ENCODE measurements around the gene ATP23. TPM values are rescaled to one million over a fixed set of nuclear protein-coding genes. Genes with fewer than 3 reads are reported as not detected.

Gene ATP23
- total RNA-seq, 1 experiment from 2014 or later, result 11.2 TPM

DNA sequence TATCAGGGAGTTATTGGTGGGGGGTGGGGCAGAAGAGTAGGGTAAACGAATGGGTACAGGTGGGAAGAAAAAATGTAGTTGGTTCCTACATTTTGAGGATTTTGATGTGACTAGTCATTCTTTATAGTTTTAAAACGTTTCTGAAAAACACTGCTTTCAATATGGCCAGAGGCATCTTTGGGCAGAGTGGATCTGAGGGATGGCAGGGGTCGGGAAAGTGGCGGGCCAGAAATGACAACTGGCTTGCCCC, 527 bp upstream of the ATP23 start:
- peak overlapping the region; percentile 69 for H3K4me3 ChIP-seq
- no peaks in the 10 kb centered on the region for H3K27me3 ChIP-seq
- H3K36me3 ChIP-seq, result no peaks in the 10 kb centered on the region
- DNase-seq, result no peak
- H3K9me3 ChIP-seq, result no peaks in the 10 kb centered on the region

DNA sequence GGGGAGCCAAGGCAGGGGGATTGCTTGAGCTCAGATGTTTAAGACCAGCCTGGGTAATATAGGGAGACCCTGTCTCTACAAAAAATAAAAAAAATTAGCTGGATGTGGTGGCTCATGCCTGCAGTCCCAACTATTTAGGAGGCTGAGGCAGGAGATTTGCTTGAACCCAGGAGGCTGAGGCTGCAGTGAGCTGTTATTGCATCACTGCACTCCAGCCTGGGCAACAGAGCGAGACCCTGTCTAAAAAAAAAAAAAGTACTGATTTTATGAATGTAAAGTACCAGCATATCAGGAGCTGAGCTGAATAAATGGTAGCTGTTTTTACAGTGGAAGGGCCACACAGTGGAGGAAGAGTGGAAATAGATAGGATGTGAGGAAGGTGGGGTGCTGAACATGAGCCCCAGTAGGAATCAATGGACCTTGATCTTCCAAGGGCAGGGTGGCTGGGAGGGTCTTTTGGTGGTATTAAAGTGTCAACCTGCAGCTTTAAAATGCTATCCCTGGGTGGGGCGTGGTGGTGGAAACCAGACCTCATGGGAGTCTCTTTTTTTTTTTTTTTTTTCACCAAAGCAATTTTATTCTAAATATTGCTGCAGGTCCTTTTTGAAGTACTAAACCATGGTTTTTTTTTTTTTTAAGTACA, 2.2 kb downstream of the ATP23 start:
- Histone ChIP-seq H3K36me3 (no peaks in the 10 kb centered on the region), H3K27me3 (no peaks in the 10 kb centered on the region), H3K4me3 (no peak overlapping the region), H3K9me3 (no peaks in the 10 kb centered on the region)
- no peak for DNase-seq

DNA sequence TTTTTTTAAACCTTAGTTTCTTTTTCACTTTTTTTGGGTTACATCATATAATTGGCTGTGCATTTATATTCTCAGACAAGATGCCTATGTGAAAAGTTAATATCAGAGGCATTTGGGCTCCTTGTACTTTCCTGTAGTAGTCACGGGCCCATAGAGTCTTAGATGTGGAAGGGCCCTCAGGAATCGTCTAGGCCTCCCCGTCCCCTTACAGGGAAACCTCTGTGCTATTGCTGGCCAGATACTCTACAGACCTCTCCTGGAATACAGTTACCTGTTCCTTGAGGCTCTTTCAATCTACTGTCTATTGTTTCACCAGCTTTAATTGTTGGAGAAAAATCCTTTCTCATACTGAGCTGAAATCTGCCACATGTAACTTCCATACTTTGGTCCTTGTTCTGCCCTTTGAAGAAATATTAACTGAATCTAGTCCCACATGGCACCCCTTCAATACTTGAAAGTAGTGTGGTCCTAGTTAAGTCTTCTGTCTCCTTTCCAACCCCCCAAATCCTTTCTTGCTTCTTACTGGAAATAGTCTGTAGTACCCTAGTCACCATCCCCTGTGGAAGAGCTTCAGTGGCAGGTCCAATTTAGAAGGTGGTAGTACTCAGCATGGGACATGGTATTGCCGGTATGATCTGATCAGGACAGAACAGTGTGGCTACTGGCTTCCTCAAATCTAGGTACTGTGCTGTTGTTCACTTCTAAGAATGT, 3.1 kb downstream of the ATP23 start:
- Histone ChIP-seq H3K4me3 (no peak overlapping the region), H3K27me3 (no peaks in the 10 kb centered on the region), H3K36me3 (no peaks in the 10 kb centered on the region), H3K9me3 (no peaks in the 10 kb centered on the region)
- no peak for DNase-seq

DNA sequence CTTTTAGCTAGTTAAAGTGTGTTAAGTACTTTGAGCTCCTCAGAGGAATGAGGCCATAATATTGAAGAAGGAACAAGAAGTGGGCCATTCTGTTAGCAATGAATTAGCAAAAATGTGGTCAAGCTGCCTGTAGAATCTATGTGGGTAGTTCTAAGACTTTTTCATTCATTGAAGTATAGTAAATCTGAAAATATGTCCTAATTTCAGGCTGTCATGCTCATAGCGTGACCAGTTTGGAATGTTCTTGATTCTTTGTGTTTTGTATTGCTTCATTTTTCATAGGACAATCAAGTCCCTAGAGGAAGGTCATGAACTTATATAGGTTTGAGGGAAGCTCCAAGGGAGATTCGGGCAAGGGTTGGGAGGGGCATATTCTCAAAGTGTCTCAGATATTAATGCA, 11.4 kb downstream of the ATP23 start:
- Histone ChIP-seq H3K36me3 (peaks cover 7% of the 10 kb centered on the region), H3K27me3 (no peaks in the 10 kb centered on the region), H3K4me3 (no peak overlapping the region), H3K9me3 (0 out of 2 replicates have a peak, but pooled peaks cover 2% of the 10 kb centered on the region)
- DNase-seq, result no peak

DNA sequence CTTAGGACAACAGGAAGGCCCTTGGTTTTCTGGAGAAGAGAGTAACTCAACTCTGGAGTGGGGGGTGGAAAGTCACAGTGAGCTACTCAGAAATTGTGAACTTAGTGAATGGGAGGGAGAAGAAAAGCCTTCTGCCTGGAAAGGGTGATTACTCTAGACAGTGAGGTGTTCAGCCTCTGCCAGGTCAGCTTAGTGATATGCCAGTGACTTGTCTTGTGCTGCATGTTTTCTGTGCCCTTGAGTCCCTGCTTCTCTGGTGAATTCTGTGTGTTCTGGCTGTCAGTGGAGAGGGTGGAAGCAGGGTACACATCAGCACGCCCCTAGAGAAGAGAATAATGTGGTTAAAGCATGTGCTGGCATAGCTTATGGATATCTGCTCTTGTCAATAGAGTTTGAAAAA, 13.4 kb downstream of the ATP23 start:
- DNase-seq, result no peak
- Histone ChIP-seq H3K36me3 (peaks cover 10% of the 10 kb centered on the region), H3K4me3 (no peak overlapping the region), H3K9me3 (peaks cover 4% of the 10 kb centered on the region; the same call in 1 of the 2 replicates), H3K27me3 (no peaks in the 10 kb centered on the region)

DNA sequence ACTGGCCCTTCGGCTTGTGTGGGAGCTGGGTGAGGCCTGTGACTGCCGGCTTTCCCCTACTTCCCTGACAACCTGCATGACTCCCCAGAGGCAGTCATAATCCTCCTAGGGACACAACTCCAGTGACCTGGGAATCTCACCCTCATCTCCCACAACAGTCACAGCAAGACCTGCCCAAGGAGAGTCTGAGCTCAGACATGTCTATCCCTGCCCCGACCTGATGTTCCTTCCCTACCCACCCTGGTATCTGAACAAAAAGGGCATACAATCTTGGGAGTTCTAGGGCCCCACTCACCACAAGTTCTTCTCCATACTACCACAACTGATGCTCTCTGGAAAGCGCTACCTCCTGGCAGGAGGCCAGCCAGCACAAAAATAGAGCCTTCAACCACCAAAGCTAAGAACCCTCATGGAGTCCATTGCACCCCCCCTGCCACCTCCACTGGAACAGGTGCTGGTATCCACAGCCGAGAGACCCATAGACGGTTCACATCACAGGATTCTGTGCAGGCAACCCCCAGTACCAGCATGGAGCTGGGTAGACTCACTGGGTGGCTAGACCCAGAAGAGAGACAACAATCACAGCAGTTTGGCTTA, 16.8 kb downstream of the ATP23 start:
- DNase-seq, result no peak
- Histone ChIP-seq H3K27me3 (no peaks in the 10 kb centered on the region), H3K36me3 (peaks cover 10% of the 10 kb centered on the region), H3K9me3 (peaks cover 8% of the 10 kb centered on the region), H3K4me3 (no peak overlapping the region)

DNA sequence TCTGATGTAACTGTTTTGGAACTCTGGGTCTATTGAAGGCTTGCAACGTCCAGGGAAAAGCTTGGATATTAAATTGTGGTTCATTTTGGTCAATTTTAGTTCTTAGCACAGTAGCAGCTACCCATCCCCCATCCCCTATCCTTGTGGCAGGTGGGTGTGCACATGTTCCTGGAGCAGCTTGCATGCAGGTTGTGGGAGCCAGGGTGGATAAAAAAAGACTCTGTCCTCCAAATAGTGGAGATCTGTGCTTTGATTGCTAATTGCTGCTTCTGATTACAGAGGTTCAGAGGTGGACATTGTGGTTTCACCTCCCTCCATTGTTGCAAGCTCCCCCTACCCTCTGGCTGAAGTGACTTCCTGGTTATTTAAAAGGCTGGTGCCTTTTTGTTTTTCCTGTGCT, 23.1 kb downstream of the ATP23 start:
- Histone ChIP-seq H3K27me3 (no peaks in the 10 kb centered on the region), H3K4me3 (no peak overlapping the region), H3K36me3 (no peaks in the 10 kb centered on the region), H3K9me3 (peaks cover 11% of the 10 kb centered on the region)
- DNase-seq, result no peak

DNA sequence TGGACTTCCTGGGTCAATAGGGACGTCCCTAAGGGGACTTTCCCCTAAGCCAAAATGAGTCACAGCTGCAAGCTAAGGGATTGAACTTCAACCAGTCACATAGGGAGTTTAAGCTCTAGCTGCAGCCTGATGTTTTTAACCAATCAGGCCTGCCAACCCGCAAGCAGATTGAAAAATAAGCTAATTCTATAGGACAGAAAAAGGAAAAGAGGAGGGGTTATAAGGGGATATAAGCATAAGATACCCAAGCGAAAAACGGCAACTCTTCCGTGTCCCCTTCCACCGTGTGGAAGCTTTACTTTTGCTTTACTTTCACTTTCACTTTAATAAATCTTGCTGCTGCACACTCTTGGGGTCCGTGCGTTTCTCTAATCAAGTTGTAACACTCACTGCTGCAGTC, 24.4 kb downstream of the ATP23 start:
- no peak for DNase-seq
- Histone ChIP-seq H3K4me3 (no peak overlapping the region), H3K36me3 (no peaks in the 10 kb centered on the region), H3K9me3 (peaks cover 14% of the 10 kb centered on the region; the same call in 1 of the 2 replicates), H3K27me3 (no peaks in the 10 kb centered on the region)

DNA sequence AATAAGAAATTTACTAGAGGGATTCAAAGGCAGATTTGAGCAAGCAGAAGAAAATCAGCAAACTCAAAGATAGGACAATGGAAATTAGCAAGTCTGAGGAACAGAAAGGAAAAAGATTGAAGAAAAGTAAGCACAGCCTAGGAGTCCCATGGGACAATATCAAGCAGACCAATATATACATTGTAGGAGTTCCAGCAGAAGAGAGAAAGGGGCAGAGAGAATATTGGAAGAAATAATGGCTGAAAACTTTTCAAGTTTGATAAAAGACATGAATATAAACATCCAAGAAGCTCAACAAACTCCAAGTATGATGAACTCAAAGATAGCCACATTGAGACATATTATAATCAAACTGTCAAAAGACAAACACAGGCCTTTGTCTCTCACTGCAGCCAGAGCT, 25.2 kb downstream of the ATP23 start:
- Histone ChIP-seq H3K36me3 (no peaks in the 10 kb centered on the region), H3K27me3 (no peaks in the 10 kb centered on the region), H3K4me3 (no peak overlapping the region), H3K9me3 (peaks cover 12% of the 10 kb centered on the region; the same call in 1 of the 2 replicates)
- DNase-seq, result no peak

DNA sequence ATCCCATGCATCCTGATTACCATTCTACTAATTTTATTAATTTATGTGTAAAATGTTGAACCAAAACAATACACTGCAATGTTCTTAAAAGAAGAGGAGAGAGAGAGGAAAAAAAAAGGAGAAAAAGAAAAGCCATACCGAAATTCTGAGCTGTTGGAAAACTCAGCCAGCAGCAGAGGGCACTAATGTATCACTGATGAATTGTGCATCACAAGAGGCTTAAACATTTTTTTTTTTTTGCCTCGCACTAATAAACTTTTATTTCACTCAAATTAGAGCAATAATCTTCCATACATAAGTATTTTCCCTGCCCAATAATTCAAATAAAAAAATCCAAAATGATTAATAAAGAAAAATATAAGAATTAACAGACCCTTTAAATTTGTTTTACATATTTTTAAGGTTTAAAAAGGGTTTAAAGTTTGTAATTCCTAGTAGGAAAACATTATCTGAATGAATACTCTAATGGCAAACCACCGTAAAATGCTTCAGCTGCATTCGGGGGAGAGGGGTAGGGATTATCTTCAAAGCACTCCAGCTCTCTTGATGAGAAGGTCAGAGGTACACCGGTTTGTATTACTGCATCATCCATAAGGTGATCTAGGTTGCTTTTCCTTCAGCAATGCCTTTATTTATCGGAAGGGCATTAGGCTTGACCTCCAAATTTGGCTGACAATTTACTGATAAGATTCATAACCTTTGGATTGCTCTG, 41.9 kb downstream of the ATP23 start:
- H3K9me3 ChIP-seq, result no peaks in the 10 kb centered on the region; the same call in 1 of the 2 replicates
- H3K27me3 ChIP-seq, result no peaks in the 10 kb centered on the region
- H3K36me3 ChIP-seq, result no peaks in the 10 kb centered on the region
- no peak overlapping the region for H3K4me3 ChIP-seq
- DNase-seq, result peak; percentile 35

DNA sequence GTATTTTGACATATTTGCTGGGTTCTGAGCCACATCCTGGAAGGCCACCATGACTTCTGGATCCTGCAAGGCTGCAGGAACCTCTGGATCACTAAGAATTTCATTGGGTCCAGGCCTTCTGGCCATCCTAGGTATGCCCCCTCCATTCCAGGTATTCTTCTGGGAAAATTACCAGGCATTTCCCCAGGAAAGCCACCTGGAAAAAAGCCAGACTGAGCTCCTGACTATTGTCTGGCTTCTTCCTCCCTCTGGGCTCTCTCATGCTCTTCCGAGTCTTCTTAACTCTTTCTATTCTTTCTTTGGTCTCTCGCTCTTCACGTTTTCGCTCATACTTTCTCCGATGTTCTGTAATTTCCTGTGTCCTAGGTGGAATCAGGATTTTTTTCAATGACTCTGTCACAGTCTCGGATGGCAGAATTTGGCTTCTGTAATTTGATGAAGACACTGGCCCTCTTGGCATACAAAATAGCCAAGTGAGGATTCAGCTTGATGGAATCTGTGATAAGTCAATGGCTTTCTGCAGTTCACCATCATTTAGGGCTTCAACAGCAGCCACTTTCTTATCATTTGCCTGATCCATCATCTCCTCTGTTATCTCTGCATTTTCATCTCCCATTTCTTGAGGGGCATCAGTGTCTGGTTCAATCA, 42.6 kb downstream of the ATP23 start:
- Histone ChIP-seq H3K36me3 (no peaks in the 10 kb centered on the region), H3K9me3 (no peaks in the 10 kb centered on the region; the same call in 1 of the 2 replicates), H3K4me3 (no peak overlapping the region), H3K27me3 (no peaks in the 10 kb centered on the region)
- no peak for DNase-seq

DNA sequence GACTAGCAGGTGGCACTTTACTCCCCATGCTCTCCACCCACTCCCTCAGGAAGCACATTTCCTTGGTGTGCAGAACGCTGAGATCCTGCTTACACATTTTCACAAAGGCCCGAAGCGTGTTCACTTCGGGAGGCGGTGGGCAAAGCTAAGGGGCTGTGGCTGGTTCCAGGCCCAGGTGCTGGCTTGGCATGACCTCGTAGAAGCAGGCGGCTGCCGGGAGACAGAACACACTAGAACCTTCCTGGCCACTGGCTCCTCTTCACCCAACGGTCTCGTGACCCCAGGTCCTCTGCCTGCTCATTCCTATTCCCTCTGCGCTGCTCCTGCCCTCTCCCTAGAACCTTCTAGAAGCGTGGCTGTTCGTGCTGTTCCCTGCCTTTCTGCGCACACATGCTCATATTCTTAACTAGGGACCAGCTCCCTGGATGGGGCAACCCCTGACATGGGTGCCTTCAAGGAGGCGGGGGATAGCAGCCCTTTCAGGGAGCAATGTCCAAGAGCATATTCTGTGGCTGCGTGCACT, 43.3 kb downstream of the ATP23 start:
- H3K27me3 ChIP-seq, result no peaks in the 10 kb centered on the region

DNA sequence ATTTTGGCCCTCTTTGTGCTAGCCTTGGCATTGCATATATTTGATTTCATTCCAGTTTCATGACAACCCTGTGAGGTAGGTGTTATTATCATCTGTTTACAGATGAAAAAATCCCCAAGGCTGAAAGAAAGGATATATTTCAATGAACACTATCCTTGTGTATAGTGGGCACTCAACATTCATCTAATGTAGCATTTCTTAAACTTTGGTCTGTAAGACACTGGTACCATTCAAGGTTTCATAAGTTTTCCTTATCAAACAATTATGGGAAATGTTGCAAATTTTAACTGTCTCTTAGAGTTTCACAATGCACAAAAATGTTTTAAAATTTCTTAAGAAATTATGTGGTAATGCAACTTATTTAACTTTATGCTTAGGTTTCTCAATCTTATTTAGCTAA, 44.3 kb downstream of the ATP23 start:
- no peak for DNase-seq
- Histone ChIP-seq H3K4me3 (no peak overlapping the region), H3K36me3 (no peaks in the 10 kb centered on the region), H3K27me3 (no peaks in the 10 kb centered on the region), H3K9me3 (no peaks in the 10 kb centered on the region)

More for the DNA sequence above, 43.3 kb downstream of the ATP23 start:
- no peak for DNase-seq
- no peaks in the 10 kb centered on the region; the same call in 1 of the 2 replicates for H3K9me3 ChIP-seq
- no peaks in the 10 kb centered on the region for H3K36me3 ChIP-seq
- H3K4me3 ChIP-seq, result no peak overlapping the region

DNA sequence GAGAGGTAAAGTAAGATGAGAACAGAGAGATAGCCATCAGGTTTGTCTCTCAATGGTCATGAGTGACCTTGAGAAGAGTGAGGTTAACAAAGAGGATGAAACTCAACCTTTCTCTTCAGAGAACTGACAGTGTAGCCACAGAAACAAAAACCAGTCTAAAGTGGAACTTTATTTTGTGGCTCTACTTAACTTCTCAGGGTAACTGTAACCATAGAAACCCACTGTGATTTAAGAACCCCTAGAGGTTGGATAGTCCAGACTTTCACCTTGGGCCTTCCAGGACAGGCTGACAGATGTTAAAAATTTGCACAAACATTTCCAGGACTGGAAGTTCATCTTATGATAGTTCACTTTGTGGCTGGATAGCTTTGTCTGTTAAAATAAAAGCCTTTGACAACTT, 48.5 kb downstream of the ATP23 start:
- DNase-seq, result no peak
- Histone ChIP-seq H3K36me3 (no peaks in the 10 kb centered on the region), H3K9me3 (peaks cover 3% of the 10 kb centered on the region; the same call in 1 of the 2 replicates), H3K27me3 (no peaks in the 10 kb centered on the region), H3K4me3 (no peak overlapping the region)

DNA sequence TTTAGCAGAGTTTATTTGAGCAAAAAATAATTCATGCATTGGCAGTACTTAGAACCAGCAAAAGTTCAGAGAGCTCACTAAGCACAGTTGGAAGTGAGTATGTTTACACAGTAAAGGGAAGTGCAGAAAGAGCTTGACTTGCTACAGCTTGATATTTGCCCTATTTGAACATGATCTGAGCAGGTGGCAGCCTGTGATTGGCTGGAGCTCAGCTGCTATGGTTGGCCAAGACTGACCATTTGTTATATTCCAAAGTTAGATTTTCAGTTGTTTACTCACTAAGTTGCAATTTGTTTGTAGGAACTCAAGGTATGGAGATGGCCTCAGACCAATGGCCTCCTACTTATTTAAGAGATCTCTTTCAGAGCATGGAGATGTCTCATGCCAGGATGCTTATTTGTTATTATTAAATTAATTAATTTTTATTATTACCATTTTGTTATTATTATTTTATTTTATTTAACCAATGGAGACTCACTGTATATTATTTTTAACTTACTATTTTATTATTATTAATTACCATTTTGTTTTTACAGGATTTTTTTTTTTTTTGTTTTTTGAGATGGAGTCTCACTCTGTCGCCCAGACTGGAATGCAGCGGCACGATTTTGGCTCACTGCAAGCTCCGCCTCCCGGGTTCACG, 49.0 kb downstream of the ATP23 start:
- Histone ChIP-seq H3K4me3 (no peak overlapping the region), H3K9me3 (peaks cover 5% of the 10 kb centered on the region), H3K27me3 (no peaks in the 10 kb centered on the region), H3K36me3 (no peaks in the 10 kb centered on the region)
- no peak for DNase-seq

DNA sequence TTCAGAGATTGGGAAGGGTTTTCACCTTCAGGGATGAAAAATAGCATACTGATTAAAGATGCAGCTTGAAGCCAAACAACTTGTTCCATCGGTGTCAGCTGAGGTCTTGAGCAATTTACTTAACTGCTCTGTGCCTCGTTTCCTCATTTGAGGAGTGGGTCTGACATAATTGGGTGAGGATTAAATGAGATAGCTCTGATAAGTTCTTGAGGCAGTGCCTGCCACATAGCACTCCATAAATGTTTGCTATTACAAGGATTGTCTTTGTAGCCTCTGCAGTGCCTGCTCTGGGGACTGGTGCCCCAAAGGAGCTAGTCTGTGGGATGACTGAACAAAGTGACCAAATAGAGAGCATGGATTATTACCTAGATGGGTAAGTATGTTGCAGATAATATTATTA, 50.6 kb downstream of the ATP23 start:
- Histone ChIP-seq H3K4me3 (no peak overlapping the region), H3K36me3 (no peaks in the 10 kb centered on the region), H3K27me3 (no peaks in the 10 kb centered on the region), H3K9me3 (peaks cover 18% of the 10 kb centered on the region)
- DNase-seq, result no peak

Measured in MG63 (cell line).